ENCODE measurements around the gene THTPA. TPM values are rescaled to one million over a fixed set of nuclear protein-coding genes. Genes with fewer than 3 reads are reported as not detected.
A peak's percentile ranks its signal among the peaks of the same experiment; 100 is the strongest.

The THTPA gene
- total and polyA plus RNA-seq, 2 of the 13 experiments (the other 11 are each of a cell fraction or from before 2014, with no cell fraction given), result 7.4 to 8.7 TPM

DNA sequence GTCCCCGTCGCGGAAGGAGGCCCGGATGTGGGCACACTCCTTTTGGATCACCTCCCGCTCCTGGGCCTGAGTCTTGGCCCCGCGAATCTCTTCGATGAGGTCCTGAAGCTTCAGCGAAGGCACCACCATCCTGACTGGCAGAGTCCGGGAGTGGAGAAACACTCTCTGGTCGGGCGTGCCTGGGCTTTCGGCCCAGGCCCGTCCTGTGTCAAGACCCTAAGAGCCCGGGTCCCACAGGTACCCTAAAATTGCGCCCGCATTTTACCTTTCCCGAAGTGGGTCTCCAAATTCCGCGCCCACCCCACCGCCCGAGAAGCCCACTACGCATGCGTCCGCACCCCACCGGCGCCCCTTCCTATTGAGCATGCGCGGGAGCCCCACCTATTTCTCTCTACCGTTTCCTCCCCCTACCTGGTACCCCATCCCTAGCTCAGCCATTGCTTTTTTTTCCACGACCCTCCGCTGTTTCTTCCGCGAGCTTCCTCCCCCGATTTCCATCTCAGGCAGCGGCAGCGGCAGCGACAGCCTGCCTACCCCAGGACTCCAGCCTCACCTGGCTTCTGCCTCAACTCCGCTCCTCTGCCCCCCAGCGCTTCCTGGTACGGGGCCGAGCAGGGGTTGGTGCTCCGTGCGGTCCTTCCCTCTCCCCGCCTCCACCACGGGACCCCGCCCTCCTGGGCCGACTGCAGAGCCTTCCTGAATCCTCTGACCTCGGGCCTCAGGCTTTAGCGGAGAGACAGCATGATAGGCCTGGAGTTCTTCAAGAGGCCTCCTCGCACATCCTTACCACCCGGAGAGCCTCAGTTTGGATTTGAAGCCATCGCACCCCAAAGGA, 11.3 kb downstream of the THTPA start, which contains the start of gene AP1G2 (continued):
- TF ChIP-seq ZNF407 (CRISPR knock-in tag; IDR thresholded peaks at IDR 0.05; ENCODE audit: not compliant biosample characterization), result peak; percentile 98
- TF ChIP-seq, protein P1, sequence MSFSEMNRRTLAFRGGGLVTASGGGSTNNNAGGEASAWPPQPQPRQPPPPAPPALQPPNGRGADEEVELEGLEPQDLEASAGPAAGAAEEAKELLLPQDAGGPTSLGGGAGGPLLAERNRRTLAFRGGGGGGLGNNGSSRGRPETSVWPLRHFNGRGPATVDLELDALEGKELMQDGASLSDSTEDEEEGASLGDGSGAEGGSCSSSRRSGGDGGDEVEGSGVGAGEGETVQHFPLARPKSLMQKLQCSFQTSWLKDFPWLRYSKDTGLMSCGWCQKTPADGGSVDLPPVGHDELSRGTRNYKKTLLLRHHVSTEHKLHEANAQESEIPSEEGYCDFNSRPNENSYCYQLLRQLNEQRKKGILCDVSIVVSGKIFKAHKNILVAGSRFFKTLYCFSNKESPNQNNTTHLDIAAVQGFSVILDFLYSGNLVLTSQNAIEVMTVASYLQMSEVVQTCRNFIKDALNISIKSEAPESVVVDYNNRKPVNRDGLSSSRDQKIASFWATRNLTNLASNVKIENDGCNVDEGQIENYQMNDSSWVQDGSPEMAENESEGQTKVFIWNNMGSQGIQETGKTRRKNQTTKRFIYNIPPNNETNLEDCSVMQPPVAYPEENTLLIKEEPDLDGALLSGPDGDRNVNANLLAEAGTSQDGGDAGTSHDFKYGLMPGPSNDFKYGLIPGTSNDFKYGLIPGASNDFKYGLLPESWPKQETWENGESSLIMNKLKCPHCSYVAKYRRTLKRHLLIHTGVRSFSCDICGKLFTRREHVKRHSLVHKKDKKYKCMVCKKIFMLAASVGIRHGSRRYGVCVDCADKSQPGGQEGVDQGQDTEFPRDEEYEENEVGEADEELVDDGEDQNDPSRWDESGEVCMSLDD (CRISPR knock-in tag; IDR thresholded peaks at IDR 0.05; ENCODE audit: borderline replicate concordance), result peak; percentile 84; the same call in 1 of the 2 replicates
- TF ChIP-seq CCDC6 (CRISPR knock-in tag; IDR thresholded peaks at IDR 0.05), result no peak
- no peak; the same call in 1 of the 2 replicates for TF ChIP-seq ZNF160 (CRISPR knock-in tag; IDR thresholded peaks at IDR 0.05)
- TF ChIP-seq, protein P2, sequence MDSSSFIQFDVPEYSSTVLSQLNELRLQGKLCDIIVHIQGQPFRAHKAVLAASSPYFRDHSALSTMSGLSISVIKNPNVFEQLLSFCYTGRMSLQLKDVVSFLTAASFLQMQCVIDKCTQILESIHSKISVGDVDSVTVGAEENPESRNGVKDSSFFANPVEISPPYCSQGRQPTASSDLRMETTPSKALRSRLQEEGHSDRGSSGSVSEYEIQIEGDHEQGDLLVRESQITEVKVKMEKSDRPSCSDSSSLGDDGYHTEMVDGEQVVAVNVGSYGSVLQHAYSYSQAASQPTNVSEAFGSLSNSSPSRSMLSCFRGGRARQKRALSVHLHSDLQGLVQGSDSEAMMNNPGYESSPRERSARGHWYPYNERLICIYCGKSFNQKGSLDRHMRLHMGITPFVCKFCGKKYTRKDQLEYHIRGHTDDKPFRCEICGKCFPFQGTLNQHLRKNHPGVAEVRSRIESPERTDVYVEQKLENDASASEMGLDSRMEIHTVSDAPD (CRISPR knock-in tag; IDR thresholded peaks at IDR 0.05), result peak; percentile 68; the same call in 1 of the 2 replicates
- no peak for TF ChIP-seq MTF2 (CRISPR knock-in tag; IDR thresholded peaks at IDR 0.05; ENCODE audit: borderline replicate concordance)
- TF ChIP-seq ZNF503 (CRISPR knock-in tag; IDR thresholded peaks at IDR 0.05), result peak; percentile 79
- TF ChIP-seq, protein P3, sequence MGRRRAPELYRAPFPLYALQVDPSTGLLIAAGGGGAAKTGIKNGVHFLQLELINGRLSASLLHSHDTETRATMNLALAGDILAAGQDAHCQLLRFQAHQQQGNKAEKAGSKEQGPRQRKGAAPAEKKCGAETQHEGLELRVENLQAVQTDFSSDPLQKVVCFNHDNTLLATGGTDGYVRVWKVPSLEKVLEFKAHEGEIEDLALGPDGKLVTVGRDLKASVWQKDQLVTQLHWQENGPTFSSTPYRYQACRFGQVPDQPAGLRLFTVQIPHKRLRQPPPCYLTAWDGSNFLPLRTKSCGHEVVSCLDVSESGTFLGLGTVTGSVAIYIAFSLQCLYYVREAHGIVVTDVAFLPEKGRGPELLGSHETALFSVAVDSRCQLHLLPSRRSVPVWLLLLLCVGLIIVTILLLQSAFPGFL (CRISPR knock-in tag; IDR thresholded peaks at IDR 0.05), result no peak; the same call in 1 of the 2 replicates
- TF ChIP-seq JUNB (CRISPR knock-in tag; IDR thresholded peaks at IDR 0.05; ENCODE audit: borderline replicate concordance), result peak; percentile 56
- no peak for TF ChIP-seq MLLT10 (CRISPR knock-in tag; IDR thresholded peaks at IDR 0.05)
- peak; percentile 88 for TF ChIP-seq ZNF335 (CRISPR knock-in tag; IDR thresholded peaks at IDR 0.05)
- TF ChIP-seq TCF7 (IDR thresholded peaks at IDR 0.05; ENCODE audit: low read depth), result no peak

All from HepG2 (cell line).